HG02678 (cell line): ENCODE measurements around the gene EPB41L4A.
"Not testable (repeated sequence)": the region's sequence is repeated elsewhere in the genome, so short reads cannot be mapped to it uniquely, and the experiment has no call there.

Experiments
- ATAC-seq: cut with Tn5 transposase; IDR thresholded peaks from one replicate; pipeline ENCODE4 v1.9.1; 2021; ENCODE audit warnings: mild to moderate bottlenecking, moderate library complexity; ENCODE audit not compliant: unreplicated experiment

The EPB41L4A gene, protein sequence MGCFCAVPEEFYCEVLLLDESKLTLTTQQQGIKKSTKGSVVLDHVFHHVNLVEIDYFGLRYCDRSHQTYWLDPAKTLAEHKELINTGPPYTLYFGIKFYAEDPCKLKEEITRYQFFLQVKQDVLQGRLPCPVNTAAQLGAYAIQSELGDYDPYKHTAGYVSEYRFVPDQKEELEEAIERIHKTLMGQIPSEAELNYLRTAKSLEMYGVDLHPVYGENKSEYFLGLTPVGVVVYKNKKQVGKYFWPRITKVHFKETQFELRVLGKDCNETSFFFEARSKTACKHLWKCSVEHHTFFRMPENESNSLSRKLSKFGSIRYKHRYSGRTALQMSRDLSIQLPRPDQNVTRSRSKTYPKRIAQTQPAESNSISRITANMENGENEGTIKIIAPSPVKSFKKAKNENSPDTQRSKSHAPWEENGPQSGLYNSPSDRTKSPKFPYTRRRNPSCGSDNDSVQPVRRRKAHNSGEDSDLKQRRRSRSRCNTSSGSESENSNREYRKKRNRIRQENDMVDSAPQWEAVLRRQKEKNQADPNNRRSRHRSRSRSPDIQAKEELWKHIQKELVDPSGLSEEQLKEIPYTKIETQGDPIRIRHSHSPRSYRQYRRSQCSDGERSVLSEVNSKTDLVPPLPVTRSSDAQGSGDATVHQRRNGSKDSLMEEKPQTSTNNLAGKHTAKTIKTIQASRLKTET

GRCh38 chr5:112419164-112419985, at the start of gene EPB41L4A:
Gene EPB41L4A, minus strand, starts transcription at chr5:112419277. Its CDS starts 238 bp downstream, at chr5:112419039.
- peak; percentile 14 for ATAC-seq

DNA sequence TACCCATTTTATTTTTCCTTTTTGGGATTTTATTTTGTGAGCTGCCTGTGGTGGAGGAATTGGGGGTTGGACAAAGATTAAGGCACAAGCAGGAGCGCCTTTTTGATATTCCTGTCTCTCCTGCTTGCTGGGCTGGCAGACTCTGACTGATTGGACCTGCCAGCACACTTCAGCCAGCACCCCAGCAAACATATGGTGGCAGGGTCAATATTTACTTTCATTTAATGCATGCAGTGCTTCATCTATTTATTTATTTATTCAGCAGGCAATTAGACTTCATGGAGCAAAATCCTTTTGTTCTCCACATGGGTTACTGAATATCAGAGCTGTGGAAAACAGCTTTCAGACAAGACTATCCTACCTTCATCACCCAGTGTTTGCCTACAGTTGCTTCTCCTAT, 48.4 kb upstream of the EPB41L4A start:
- no peak for ATAC-seq

- ATAC-seq: not testable (repeated sequence)
These were observed 47.2 kb upstream of the EPB41L4A start for GRCh38 chr5:112466261-112466660.

DNA sequence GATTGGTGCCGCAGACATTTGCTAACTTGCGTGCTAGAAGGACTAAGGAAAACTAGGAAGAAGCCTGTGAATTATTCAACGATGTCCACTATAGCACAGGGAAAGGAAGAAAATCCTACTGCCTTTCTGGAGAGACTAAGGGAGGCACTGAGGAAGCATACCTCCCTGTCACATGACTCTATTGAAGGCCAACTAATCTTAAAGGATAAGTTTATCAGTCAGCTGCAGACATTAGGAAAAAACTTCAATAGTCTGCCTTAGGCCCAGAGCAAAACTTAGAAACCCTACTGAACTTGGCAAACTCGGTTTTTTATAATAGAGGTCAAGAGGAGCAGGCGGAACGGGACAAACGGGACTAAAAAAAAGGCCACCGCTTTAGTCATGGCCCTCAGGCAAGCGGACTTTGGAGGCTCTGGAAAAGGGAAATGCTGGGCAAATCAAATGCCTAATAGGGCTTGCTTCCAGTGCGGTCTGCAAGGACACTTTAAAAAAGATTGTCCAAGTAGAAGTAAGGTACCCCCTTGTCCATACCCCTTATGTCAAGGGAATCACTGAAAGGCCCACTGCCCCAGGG, 28.2 kb upstream of the EPB41L4A start:
- ATAC-seq: not testable (repeated sequence)

- no peak for ATAC-seq
These were observed 26.7 kb upstream of the EPB41L4A start for GRCh38 chr5:112445626-112446350.

- not testable (repeated sequence) for ATAC-seq
These were observed 24.9 kb upstream of the EPB41L4A start for GRCh38 chr5:112443932-112444331.

DNA sequence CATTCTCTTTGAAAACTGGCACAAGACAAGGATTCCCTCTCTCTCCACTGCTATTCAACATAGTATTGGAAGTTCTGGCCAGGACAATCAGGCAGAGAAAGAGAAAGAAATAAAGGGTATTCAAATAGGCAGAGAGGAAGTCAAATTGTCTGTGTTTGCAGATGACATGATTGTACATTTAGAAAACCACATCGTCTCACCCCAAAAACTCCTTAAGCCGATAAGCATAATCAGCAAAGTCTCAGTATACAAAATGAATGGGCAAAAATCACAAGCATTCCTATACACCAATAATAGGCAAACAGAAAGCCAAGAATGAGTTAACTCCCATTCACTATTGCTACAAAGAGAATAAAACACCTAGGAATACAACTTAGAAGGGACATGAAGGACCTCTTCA, 21.0 kb upstream of the EPB41L4A start:
- no peak for ATAC-seq

DNA sequence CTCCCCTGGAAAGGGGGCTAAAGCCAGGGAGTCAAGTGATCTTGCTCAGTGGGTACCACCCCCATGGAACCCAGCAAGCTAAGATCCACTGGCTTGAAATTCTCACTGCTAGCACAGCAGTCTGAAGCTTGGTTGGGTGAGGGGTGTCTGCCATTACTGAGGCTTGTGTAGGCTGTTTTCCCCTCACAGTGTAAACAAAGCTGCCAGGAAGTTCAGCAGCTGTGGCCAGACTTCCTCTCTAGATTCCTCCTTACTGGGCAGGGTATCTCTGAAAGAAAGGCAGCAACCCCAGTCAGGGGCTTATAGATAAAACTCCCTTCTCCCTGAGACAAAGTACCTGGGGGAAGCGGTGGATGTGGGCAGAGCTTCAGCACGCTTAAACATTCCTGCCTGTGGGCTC, 17.1 kb upstream of the EPB41L4A start:
- ATAC-seq: no peak

DNA sequence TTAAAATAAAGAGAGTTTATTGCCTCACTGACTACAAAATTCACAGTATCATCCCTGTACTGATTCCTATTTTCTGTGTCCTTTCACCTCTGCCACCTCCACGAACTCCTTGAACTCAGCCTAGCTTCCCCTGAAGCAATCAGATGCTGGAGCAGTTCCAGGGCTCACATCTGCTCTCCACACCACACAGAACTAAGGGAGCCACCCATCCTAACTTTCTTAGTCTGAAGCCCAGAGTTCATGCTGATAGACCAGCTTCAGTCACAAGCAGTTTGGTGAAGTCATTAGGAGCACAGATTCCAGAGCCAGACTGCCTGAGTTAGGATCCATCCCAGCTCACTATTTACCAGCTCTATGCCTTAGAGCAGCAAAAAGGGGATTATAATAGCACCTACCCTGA, 15.6 kb upstream of the EPB41L4A start:
- no peak for ATAC-seq

DNA sequence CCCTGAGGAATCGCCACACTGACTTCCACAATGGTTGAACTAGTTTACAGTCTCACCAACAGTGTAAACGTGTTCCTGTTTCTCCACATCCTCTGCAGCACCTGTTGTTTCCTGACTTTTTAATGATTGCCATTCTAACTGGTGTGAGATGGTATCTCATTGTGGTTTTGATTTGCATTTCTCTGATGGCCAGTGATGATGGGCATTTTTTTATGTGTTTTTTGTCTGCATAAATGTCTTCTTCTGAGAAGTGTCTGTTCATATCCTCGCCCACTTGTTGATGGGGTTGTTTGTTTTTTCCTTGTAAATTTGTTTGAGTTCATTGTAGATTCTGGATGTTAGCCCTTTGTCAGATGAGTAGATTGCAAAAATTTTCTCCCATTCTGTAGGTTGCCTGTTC, 7.1 kb upstream of the EPB41L4A start:
- ATAC-seq: not testable (repeated sequence)

GRCh38 chr5:112419986-112420864, 1.1 kb upstream of the EPB41L4A start:
- peak; percentile 87 for ATAC-seq

GRCh38 chr5:112418659-112419163, 366 bp downstream of the EPB41L4A start:
- no peak for ATAC-seq

GRCh38 chr5:112417931-112418658, 982 bp downstream of the EPB41L4A start:
- peak; percentile 47 for ATAC-seq

DNA sequence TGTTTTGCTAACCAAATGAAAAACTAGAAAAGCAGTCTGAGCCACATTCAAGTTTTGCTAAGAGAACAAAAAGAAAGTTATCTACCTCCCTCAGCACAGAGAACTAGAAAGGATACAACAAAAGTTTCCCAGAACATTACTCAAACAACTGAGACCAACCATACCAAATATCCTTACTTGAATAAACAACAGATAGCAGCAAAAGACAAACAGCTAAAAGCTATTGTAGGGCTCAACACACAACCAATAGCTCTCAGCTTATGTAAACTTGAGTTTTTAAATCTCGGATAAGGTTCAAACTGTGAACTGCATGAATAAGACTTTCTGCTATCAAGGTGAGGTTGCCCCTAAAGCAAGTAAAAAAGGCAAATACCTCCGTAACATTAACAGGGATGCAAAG, 3.5 kb downstream of the EPB41L4A start:
- no peak for ATAC-seq

GRCh38 chr5:112413611-112414010, 5.5 kb downstream of the EPB41L4A start:
- ATAC-seq: no peak

GRCh38 chr5:112412346-112412745, 6.7 kb downstream of the EPB41L4A start:
- no peak for ATAC-seq

- ATAC-seq: no peak
These were observed 7.2 kb downstream of the EPB41L4A start for GRCh38 chr5:112411903-112412302.

DNA sequence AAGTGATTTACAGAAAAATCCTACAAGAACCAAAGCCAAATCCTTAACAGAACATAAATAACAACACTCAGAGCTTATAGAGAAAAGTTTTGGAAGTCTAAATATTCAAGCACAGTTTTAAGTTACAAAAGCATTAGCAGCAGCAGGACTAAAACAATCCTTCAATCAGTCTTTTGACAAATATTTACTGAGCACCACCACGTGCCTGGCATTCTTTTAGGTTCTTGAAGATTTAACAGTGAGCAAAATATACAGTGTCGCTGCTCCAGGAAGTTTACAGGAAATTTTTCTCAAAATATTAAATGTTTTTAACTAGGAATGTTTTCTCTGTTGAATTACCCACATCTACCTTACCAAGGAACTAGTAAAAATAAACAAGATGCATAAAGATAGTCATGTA, 11.4 kb downstream of the EPB41L4A start:
- no peak for ATAC-seq
